ENCODE measurements around the gene SCYGR2.

Gene SCYGR2

GRCh38 chr2:227612546-227613271 is 14.0 kb downstream of the SCYGR2 start:
- no peak overlapping the region for H3K27ac ChIP-seq
- no peak for TF ChIP-seq CTCF (IDR thresholded peaks at IDR 0.05)
- H3K9me3 ChIP-seq, result no peaks in the 10 kb centered on the region
- no peaks in the 10 kb centered on the region for H3K4me1 ChIP-seq (ENCODE audit: control insufficient read depth in 1 of 2, insufficient read depth in 1 of 2, low read depth in 1 of 2, low read length in 1 of 2)
- H3K27me3 ChIP-seq, result peaks cover 55% of the 10 kb centered on the region
- H3K36me3 ChIP-seq, result no peaks in the 10 kb centered on the region
- no peak overlapping the region for H3K4me3 ChIP-seq (ENCODE audit: low read depth in 1 of 2, low read length in 1 of 2)

- no peak overlapping the region for H3K27ac ChIP-seq
- no peaks in the 10 kb centered on the region for H3K9me3 ChIP-seq
- no peaks in the 10 kb centered on the region for H3K4me1 ChIP-seq (ENCODE audit: control insufficient read depth in 1 of 2, insufficient read depth in 1 of 2, low read depth in 1 of 2, low read length in 1 of 2)
These were observed 14.6 kb downstream of the SCYGR2 start for GRCh38 chr2:227613272-227613660.

GRCh38 chr2:227614246-227614645 is 15.6 kb downstream of the SCYGR2 start:
- no peak for TF ChIP-seq CTCF (IDR thresholded peaks at IDR 0.05)
- Histone ChIP-seq H3K27me3 (peaks cover 47% of the 10 kb centered on the region), H3K36me3 (no peaks in the 10 kb centered on the region), H3K4me1 (ENCODE audit: control insufficient read depth in 1 of 2, insufficient read depth in 1 of 2, low read depth in 1 of 2, low read length in 1 of 2) (no peaks in the 10 kb centered on the region), H3K9me3 (no peaks in the 10 kb centered on the region), H3K27ac (no peak overlapping the region), H3K4me3 (ENCODE audit: low read depth in 1 of 2, low read length in 1 of 2) (no peak overlapping the region)

More at GRCh38 chr2:227613272-227613660, 14.6 kb downstream of the SCYGR2 start:
- TF ChIP-seq CTCF (IDR thresholded peaks at IDR 0.05), result no peak
- Histone ChIP-seq H3K36me3 (no peaks in the 10 kb centered on the region), H3K27me3 (peaks cover 55% of the 10 kb centered on the region), H3K4me3 (ENCODE audit: low read depth in 1 of 2, low read length in 1 of 2) (no peak overlapping the region)

- Histone ChIP-seq H3K4me1 (ENCODE audit: control insufficient read depth in 1 of 2, insufficient read depth in 1 of 2, low read depth in 1 of 2, low read length in 1 of 2) (no peaks in the 10 kb centered on the region), H3K27ac (no peak within 1 kb of the TSS), H3K4me3 (ENCODE audit: low read depth in 1 of 2, low read length in 1 of 2) (no peak within 1 kb of the TSS), H3K36me3 (no peaks in the 10 kb centered on the region), H3K9me3 (no peaks in the 10 kb centered on the region), H3K27me3 (peaks cover 42% of the 10 kb centered on the region)
- TF ChIP-seq CTCF (IDR thresholded peaks at IDR 0.05), result no peak
These were observed 16.0 kb downstream of the SCYGR2 start, which contains the start of gene SCYGR3 for GRCh38 chr2:227614740-227615139. Gene SCYGR3, minus strand, starts transcription at chr2:227614840. Its CDS starts 0 bp downstream, at chr2:227614840.

GRCh38 chr2:227615181-227615580 is 16.5 kb downstream of the SCYGR2 start:
- Histone ChIP-seq H3K4me1 (ENCODE audit: control insufficient read depth in 1 of 2, insufficient read depth in 1 of 2, low read depth in 1 of 2, low read length in 1 of 2) (no peaks in the 10 kb centered on the region), H3K4me3 (ENCODE audit: low read depth in 1 of 2, low read length in 1 of 2) (no peak overlapping the region), H3K36me3 (no peaks in the 10 kb centered on the region), H3K27ac (no peak overlapping the region), H3K9me3 (no peaks in the 10 kb centered on the region), H3K27me3 (peaks cover 39% of the 10 kb centered on the region)
- no peak for TF ChIP-seq CTCF (IDR thresholded peaks at IDR 0.05)

Measured in neutrophil (primary cell).